GM12892 (cell line): ENCODE measurements around the gene BCAP29.

Experiments
- POLR2A ChIP-seq: IDR thresholded peaks from 2 replicates; pipeline ENCODE4 v1.6.1; 2011; ENCODE audit warnings: low read depth, low read length, control low read depth
- TAF1 ChIP-seq: IDR thresholded peaks from 2 replicates; pipeline ENCODE4 v1.6.1; 2011; ENCODE audit warnings: low read depth, mild to moderate bottlenecking, control low read depth, low read length, borderline replicate concordance

GRCh38 chr7:107627002-107627401 lies 47.0 kb downstream of the BCAP29 start:
- TF ChIP-seq TAF1, result no peak
- TF ChIP-seq POLR2A, result no peak
